C1 segment of cervical spinal cord (tissue), 14 donors: ENCODE data around the gene ZNF74.

Experiments
- DNase-seq, 14 donors: peaks; one replicate each; lab custom pipeline; 2025; lab: John Stamatoyannopoulos, UW

ZNF74 gene

DNA sequence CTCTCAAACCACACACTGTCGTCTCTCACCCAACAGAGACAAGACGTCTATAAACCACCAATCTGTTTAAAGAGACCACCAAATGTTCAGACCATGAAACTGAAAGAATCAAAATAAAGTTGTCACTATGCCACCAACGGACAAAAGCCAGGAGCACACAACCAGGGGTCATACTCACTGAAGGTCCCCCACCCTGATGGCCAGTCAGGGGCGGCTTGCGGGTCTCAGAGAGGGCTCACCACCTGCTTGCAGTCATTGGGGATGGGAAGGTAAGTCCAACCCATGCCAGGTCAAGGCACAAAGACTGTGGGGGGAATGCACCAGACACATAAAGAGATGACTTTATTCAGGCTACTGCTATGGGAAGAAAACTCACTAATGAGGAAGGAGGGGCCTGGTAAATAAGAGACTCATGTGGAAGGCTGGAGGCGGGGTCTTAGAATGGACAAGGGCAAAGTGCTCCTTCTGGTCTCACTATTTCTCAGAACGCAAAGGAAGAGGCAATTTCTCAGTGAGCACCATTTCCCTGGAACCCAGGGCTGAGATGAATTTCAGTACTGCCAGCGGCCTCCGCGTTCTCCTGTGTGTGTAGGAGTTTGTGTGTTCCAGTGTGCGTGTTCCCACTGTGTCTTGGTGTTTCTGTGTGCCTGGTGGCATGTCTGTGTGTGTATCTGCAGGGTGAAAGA, 26.3 kb downstream of the ZNF74 start:
- no peak for DNase-seq

DNA sequence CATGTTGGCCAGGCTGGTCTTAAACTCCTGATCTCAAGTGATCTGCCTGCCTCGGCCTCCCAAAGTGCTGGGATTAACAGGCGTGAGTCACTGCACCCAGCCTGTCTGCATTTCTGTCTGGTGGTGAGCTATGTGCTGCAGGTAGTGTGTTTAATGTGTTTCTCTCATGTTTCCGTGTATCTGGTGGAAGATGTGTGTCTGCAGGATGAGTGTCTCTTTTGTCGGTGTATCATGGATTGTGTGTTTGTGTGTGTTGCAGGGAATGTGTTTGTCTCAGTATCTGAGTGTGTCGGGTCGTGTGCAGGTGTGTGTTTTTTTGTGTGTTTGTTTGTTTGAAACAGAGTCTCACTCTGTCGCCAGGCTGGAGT, 27.5 kb downstream of the ZNF74 start:
- DNase-seq: no peak

DNA sequence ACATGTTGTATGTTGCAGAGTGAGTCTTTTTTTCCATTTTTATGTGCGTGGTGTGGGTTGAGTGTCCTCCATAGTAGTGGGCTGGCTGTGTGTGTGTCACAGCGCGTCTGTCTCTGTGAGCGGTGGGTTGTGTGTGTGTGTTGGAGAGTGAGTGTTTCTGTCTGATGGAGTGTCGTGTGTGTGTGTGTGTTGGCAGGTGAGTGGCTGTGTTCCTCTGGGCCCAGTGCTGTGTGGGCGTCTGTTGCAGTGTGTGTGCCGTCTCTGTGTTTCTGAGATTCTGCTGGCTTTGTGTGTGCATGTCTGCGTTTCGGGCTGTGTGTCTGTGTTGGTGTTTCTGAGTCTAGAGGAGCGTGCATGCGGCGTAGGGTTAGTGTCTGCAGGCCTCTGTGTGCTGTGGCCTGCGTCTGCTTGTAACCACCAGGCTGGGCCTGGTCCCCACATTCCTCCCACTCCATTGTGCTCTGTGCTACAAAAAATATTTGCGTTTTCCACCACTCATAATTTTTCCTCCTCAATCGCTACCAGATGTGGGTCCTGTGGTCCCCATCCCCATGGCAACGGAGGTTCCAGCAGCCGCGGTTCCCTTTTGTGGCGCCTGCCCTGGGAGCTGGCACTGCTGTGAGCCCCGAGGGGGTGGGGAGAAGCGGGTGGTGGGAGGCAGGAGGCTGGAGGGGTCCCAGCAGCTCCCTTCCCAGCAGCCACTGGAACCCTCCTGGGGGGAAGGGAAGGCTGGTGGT, 28.5 kb downstream of the ZNF74 start:
- no peak for DNase-seq

DNA sequence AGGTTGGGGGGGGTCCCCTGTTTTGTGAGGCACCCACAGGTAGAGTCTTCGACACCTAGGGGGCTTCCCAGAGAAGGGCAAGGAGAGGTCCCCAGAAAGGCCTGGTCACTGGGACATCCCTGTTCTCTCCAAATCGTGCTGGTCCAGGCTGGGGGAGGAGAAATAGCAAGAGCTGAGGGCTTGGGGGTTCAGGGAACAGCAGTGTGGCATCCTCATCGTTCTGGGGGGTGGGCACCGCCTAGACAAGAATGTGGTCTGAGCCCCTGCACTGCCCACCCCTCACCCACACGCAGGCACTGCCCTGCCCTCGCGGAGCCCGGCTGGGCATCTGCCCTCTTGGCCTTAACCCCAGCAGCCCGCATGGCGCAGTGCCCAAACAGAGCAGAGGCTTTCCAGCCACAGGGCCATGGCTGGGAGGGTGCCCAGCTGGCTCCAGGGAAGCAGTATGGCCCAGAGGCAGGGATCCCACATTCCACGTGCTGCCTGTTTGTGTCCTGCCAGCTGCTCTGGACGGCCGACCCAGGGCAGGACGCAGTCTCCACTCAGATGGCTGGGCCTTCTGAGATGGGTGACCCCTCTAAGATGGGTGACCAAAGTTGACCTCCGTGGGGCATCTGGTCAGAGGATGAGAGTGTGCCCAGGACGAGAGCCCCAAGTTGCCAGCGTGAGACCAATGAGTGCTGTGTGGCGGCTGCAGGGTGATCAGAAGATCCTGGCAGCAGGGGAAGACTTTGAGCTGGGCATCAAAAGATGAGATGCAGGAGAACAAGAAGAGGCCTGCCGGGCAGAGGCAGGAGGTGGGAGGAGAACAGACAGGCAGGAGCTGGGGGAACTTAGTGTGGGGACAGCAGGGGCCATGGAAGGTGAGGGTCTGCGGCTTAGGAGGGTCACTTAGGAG, 29.3 kb downstream of the ZNF74 start:
- DNase-seq: peak in 12 of 14 donors; percentile 38 to 87 (median 74)

DNA sequence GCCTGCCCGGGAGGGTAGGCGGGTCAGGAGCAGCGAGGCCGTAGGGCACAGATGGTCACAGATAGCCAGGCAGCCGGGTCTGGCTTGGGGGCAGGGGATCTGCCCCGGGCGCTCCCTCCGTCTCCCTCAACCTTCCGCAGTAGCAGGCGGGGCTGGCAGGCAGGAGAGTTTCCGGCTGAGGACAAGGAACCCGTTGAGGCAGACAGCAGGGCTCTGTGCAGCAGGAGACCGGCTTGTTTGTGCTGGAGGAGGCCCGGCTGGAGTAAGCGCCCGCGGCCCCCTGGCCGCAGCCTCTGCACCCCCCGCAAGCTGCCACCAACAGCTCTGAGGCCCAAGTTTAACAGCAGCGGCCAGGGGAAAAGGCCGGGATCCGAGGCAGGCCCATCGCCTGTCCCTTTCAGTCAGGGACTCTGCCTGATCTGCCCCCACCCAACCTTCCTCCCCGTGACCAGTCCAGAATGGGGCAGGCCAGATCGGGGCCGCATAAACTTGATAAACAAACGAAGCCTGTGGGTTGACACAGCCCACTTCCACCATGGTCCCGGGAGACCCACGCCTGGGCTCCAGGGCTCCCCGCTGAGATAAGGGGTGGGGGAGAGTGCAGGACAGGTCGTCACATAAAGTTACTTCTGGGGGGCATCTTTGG, 30.1 kb downstream of the ZNF74 start:
- peak in 7 of 14 donors; percentile 6 to 56 (median 37) for DNase-seq

DNA sequence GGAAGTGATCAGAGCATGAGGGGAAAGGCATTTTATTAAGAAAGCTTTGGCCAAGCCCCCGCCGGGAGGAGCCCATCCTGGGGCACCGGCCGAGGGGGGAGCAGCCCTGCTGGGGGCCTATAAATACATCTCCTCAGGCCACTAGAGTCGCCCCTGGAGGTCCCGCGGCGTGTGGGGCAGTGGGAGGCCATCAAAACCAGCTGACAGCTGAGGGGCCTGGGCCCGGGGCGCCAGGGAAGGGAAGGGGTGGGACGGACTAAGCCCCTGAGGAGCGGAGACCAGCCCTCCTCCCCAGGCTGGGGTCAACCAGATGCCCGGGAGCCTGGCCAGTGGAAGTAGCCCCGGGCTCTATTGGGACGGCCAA, 30.6 kb downstream of the ZNF74 start:
- no peak for DNase-seq

DNA sequence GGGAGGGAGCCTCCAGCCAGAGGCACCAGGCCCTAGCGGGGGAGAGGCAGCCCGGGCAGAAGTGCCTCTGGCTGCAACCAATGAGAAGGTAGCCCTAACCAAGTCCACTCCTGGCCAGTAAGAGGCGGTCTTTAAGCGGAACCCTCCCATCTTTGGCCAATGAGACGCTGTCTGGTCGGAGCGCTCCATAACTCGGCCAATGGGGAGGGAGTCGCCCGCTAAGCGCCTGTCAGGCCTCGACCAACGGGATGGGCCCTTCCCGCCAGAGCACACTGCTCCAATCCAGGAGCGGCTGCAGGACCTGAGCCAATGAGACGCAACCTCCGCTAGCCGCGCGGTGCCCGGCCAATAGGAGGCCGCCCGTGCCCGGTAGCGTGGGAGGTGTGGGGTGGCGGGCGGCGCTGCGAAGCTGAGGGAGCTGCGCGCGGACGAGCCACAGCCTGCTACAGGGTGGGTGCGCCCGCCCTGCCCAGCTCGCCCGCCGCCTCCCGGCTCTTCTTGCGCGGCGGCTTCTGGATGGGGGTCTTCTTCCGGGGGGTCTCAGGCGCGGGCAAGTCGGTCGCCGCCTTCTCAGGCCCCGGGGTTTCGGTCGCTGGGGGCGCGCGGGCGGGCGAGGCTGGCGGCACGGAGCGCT, 31.1 kb downstream of the ZNF74 start:
- DNase-seq: peak in 1 of 14 donors; percentile 67

DNA sequence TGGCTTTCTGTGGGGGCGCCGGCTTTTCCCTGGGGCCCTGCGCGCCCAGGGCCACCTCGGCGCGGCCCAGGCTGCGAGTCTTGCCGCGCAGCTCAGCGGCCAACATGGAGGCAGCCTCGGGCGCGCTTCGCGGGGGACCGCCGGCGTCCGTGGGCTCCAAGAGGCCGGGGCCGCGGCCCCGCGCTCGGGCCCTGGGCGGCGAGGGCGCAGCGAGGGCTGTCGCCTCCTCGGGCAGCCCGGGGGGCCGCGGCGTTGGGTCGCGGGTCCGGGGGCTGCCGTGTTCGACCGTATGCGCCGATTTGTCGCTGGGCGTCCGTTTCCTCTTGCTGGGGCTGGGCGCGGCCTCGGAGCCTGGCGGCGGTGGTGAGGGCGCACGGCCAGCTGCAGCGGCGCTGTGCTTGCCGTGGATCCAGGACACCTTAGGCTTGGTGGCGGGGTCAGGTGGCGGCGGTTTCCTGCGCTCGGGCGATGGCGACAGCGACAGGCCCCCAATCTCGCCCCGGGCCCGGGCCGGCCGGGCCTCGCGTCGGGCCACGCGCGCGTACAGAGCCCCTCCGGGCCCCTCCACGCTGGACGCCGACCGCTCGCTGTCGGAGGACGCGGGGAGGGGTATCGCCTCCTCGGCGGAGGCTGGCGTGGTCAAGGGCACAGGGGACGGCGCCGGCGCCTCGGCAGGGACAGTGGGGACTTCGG, 31.8 kb downstream of the ZNF74 start:
- DNase-seq: no peak

DNA sequence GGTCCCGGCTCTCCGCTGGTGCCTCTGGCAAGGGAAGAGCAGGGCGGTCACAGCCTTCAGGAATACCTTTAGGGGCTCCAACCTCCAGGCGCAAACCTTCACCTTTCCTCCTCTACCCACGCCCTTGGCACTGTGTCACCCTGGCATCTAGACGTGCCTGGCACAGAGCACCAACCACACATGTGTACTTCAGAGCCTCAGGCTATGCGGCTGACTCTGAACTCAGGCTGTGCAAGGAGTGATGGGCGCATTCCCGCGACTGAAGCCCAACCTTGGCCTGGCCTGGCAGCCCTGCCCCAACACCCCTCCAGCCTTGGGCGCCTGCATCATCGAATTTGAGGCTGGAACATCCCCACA, 32.3 kb downstream of the ZNF74 start:
- no peak for DNase-seq

DNA sequence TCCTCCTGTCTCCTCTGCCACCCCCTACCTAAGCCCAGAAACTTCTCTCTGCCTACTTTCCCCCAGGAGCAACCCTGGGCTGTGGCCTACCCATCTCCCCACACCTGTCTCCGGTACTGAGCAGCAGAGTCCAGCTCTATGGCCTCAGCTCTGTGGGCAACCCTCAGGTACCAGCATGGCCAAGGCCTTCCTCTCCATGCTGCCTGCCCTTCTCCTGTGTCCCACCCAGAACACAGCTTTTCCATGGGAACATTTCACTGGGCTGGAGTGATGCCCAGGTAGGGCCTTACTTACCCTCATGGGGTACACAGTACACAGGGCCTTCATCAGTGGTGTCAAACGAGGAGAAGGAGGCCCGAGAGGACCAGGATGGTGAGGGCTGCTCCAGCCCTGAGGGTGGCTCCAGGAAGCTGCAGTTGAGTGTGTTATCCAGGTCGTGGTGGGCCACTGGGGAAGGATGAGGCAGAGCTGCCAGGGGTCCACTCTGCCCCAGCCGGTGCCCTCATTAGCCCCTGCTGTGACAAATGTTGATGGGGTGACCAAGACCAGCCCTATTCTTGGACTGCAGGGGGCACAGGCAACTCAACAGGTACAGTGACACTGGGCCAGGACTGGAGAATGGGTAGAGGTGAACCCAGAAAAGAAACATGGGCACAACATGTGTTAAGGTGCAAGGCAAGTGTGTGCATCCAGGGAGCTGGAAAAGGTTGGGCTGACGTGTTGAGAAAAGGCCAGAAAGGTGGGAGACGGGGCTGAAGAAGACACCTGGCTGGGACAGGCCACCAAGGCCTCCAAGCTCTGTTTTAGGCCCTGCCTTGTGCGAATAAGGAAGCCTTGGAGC, 33.4 kb downstream of the ZNF74 start:
- DNase-seq: no peak

DNA sequence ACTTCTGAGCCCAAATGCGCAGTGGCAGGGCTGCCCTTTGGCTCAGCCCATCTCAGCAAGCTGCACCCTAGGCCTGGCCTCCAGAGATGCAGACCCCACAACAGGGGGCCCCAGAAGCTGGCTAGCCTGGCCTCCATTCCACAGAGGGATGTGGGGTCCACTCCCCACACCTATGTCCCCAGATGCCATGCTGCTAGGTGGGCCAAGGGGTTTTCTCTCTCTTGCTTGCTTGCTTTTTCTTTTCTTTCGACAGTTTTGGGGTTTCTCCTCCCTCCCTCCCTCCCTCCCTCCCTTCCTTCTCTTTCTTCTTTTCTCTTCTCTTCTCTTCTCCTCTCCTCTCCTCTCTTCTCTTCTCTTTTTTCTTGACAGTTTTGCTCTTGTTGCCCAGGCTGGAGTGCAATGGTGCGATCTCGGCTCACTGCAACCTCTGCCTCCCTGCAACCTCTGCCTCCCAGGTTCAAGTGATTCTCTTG, 34.0 kb downstream of the ZNF74 start:
- no peak for DNase-seq

DNA sequence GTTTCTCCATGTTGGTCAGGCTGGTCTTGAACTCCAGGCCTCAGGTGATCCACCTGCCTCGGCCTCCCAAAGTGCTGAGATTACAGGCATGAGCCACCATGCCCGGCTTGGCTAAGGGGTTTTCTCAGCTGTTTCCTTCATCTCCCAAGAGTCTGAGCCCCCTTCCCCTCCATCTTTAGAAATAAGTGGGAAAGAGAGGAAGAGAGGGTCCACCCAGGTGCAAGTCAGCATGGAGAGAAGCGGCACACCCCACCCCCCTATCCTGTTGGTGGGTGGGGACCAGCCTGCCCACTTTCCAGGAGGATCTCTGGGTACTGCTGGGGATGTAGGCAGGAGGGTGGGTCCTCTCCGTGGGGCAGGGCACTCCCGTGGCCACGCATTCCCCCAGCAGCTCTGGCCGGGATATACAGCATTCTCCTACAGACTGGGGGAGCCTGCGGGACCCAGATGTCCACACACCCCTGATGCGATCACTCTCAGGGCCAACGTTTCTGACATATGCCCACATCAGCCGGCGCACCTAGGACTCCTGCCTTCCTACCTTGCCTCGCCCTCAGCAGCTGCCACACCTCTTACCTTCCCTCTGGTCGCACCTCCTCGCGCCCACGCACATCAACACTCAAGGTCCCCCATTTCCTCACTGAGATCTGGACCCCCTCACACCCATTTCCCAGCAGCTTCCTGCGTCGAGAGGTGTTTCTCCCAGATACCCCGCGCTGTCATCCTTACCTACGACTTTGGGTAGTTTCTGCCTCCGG, 34.7 kb downstream of the ZNF74 start:
- no peak for DNase-seq

DNA sequence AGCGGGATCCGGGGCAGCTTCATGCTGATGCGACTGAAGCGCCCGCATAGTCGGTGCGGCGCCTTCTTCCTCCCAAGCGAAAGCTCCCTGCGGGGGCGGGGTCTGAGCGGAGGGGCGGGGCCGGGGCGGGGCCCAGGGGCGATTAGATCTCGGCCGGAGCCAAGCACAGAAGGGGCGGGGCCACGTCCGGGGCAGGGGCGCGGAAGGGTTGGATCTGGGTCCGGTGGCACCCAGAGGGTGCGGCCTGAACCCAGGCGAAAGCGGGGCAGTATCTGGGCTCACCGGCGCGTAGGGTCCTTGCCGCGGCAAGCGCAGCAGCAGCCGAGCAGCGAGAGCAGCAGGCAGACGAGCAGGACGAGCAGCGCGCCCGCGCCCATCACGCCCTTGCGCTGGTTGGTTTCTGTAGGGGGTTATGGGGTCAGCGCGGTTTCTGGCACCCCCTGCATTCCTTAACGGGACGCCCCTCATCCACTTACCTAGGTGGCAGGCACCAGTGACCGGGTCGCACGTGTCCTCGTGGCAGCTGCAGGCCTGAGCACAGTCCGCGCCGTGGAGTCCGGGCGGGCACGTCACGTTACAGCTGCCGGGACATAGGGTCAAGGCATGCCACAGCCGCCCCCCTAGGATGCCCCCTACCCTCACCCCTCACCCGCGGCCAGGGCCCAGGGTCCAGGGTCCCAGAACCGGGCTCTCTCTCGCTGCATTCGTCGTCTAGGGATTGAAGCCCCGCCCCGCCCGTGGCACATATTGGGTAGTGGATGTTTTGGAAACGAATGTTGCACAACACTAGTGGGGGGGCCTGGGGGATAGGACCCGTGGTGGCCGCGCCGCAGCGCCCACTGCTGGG, 35.5 kb downstream of the ZNF74 start:
- DNase-seq: peak in 2 of 14 donors; percentile 8 to 13

DNA sequence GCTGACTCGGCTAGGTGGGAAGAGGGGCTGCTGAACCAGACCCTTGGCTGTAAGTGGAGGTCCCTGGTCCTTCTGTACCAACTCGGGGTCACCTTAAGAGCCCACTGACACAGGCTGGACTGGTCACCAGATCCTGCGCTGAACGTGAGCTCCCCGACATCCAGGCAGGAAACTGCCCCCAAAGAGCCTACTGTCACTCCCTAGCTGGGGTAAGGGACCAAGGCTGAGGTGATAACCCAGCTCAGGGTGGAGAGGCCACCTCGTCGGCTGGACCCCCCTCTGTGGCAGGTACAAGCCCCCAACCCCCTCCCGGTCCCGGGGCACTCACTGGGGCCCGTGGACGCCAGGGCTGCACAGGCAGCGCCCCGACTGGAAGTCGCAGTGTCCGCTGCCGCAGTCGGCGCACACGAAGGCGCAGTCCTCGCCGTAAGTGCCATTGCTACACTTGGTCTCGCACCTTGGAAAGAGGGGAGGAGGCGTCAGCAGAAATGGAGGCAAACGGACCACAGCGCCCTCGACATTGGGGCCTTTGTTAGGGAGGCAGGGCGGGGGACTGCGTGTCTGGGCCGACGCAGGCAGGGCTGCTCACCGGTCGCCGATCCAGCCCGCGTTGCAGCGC, 36.3 kb downstream of the ZNF74 start:
- DNase-seq: no peak

DNA sequence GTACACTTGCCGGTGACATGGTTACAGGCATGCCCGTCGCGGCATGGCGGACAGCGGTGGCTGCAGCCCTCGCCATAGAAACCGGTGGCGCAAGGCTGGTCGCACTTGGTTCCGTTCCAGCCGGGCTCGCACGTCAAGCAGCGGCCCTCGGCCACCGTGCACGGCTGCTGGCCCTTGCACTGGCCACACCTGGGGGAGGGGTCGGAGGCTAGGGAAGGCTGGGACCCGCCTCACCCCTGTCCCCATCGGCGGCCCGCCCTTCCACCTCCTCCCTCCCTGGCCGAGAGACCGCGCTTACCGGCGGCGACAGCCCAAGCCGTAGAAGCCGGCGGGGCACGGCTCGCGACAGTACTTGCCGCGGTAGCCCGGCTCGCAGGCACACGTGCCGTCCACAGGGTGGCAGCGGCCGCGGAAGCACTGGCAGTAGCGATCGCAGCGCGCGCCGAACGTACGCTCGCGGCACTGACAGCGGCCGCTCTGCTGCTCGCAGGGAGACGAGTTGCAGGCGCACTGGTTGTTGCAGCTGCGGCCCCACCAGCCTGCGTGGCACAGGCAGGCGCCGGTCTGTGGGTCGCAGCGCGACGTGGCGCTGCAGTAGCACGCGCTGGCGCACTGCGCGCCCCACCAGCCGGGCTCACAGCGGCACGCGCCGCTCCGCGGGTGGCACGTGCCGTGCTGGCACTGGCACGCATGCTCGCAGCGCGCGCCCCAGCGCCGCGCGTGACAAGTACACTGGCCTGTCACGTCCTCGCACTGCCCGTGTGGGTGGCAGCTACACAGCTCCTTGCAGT, 37.0 kb downstream of the ZNF74 start:
- DNase-seq: no peak

DNA sequence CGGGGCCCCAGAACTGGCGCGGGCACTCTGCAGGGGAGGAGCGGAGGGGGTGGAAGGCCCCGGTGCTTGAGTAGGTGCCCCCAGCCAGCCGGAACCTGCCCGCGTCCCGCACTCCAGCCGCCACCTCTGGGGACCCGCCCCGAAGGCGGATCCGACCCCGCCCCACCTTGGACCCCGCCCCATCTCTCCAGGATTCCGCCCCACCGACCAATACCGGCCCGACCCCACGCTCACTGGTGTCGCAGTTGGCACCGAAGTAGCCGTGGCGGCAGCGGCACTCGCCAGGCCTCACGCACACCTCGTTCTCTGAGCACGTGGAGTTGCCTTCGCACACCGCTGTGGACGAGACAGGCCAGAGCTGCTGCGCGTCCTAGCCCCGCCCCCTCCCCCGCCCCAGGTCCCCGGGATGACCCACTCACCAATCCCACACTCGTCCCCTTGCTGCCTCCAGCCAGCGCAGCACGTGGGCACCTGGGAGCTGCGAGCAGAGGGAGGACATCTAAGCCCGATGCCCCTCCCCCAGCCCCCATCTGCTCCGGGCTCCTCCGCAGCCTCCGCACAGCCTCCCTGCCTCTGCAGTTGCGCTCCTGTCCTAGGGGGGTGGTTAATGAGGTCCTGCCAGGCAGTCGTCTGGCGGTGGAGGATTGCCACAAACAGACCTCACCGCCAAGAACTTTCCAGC, 37.7 kb downstream of the ZNF74 start:
- DNase-seq: no peak
